Hepatocyte (in vitro differentiated cells): ENCODE measurements around the gene OSBPL5. TPM values are rescaled to one million over a fixed set of nuclear protein-coding genes. Genes with fewer than 3 reads are reported as not detected.

Source experiments
- DNase-seq: peaks from one replicate; pipeline ENCODE4 v3.0.0-alpha.2; 2016; ENCODE audit warnings: low spot score
- H2AFZ ChIP-seq: fragments of 200-600 bp; sonication (generic); 2 replicates; pipeline ENCODE4 v1.6.0; 2016; ENCODE audit warnings: antibody characterized with exemption, mild to moderate bottlenecking
- H3K27ac ChIP-seq: fragments of 200-600 bp; sonication (generic); 2 replicates; pipeline ENCODE4 v1.5.1; 2016; ENCODE audit warnings: mild to moderate bottlenecking
- H3K27me3 ChIP-seq: fragments of 200-600 bp; sonication (generic); 2 replicates; pipeline ENCODE4 v1.6.1; 2016
- H3K36me3 ChIP-seq: fragments of 200-600 bp; sonication (generic); replicated peaks from 2 replicates; pipeline ENCODE4 v1.5.1; 2016; ENCODE audit warnings: low read depth; ENCODE audit not compliant: insufficient read depth
- H3K4me1 ChIP-seq: fragments of 200-600 bp; sonication (generic); 2 replicates; pipeline ENCODE4 v1.5.1; 2016; ENCODE audit warnings: mild to moderate bottlenecking, moderate library complexity; ENCODE audit not compliant: insufficient read depth
- H3K4me2 ChIP-seq: fragments of 200-600 bp; sonication (generic); 2 replicates; pipeline ENCODE4 v1.6.0; 2016
- H3K4me3 ChIP-seq: fragments of 200-600 bp; sonication (generic); 2 replicates; pipeline ENCODE4 v1.5.1; 2016; ENCODE audit warnings: mild to moderate bottlenecking
- H3K79me2 ChIP-seq: fragments of 200-600 bp; sonication (generic); 2 replicates; pipeline ENCODE4 v1.6.0; 2017; ENCODE audit warnings: mild to moderate bottlenecking
- H3K9me2 ChIP-seq: fragments of 200-600 bp; sonication (generic); replicated peaks from 2 replicates; pipeline ENCODE4 v1.6.0; 2017; ENCODE audit warnings: mild to moderate bottlenecking; ENCODE audit not compliant: insufficient read depth
- H3K9me3 ChIP-seq: fragments of 200-600 bp; sonication (generic); 2 replicates; pipeline ENCODE4 v1.5.1; 2016; ENCODE audit warnings: low read depth, mild to moderate bottlenecking
- H4K20me1 ChIP-seq: fragments of 200-600 bp; sonication (generic); 2 replicates; pipeline ENCODE4 v1.6.0; 2016; ENCODE audit warnings: mild to moderate bottlenecking; ENCODE audit not compliant: insufficient read depth, poor library complexity, severe bottlenecking
- CTCF ChIP-seq: fragments of 200-600 bp; sonication (generic); IDR thresholded peaks from 2 replicates; pipeline ENCODE4 v1.5.1; 2016; ENCODE audit warnings: antibody characterized with exemption, mild to moderate bottlenecking; ENCODE audit not compliant: poor library complexity
- EZH2 ChIP-seq: fragments of 200-600 bp; sonication (generic); IDR thresholded peaks from 2 replicates; pipeline ENCODE4 v1.6.1; 2016; ENCODE audit warnings: antibody characterized with exemption, mild to moderate bottlenecking, borderline replicate concordance
- EZH2phosphoT487 ChIP-seq: fragments of 200-600 bp; sonication (generic); IDR thresholded peaks from one replicate; pipeline ENCODE4 v1.6.1; 2018; ENCODE audit warnings: antibody characterized with exemption, mild to moderate bottlenecking, low read depth, moderate library complexity; ENCODE audit not compliant: unreplicated experiment, severe bottlenecking
- WGBS: methylation state at CpG from one replicate; pipeline ENCODE4 v1.1.6; 2016; ENCODE audit warnings: low lambda C conversion rate; ENCODE audit errors: missing lambda C conversion rate; 5-methylcytosine and 5-hydroxymethylcytosine counted together
- polyA plus RNA-seq: library from polyadenylated mRNA; unstranded; fragments of >200 nt; fragmentation: Nextera tagmentation; extraction: Ambion mirVana; gene quantifications from 2 replicates; pipeline ENCODE4 v1.2.1, GENCODE V29; 2016
- total RNA-seq: library from RNA; depleted of rRNA; stranded (reverse); fragments of >200 nt; gene quantifications from 2 replicates; pipeline ENCODE4 v1.2.3, GENCODE V29; 2014

Gene OSBPL5
- total and polyA plus RNA-seq, 2 experiments from 2014 or later = 9.0 to 12.5 TPM

- no peak overlapping the region for H2AFZ ChIP-seq
- H4K20me1 ChIP-seq = peaks cover 78% of the 10 kb centered on the region
- H3K4me2 ChIP-seq = no peak overlapping the region
- TF ChIP-seq EZH2 (no peak), EZH2phosphoT487 (no peak), CTCF (no peak)
- H3K9me2 ChIP-seq = no peaks in the 10 kb centered on the region
- H3K4me3 ChIP-seq = no peak overlapping the region
- no peaks in the 10 kb centered on the region for H3K36me3 ChIP-seq
- no peak overlapping the region for H3K27ac ChIP-seq
- no peaks in the 10 kb centered on the region for H3K27me3 ChIP-seq
- no peak for DNase-seq
- 96% methylated on average over 16 of the region's 16 CpGs for WGBS
- no peaks in the 10 kb centered on the region for H3K9me3 ChIP-seq
- peaks cover 11% of the 10 kb centered on the region for H3K4me1 ChIP-seq
- peaks cover 91% of the 10 kb centered on the region for H3K79me2 ChIP-seq
Measured at GRCh38 chr11:3047637-3048036, 117.5 kb downstream of the OSBPL5 start.

- peaks cover 76% of the 10 kb centered on the region for H4K20me1 ChIP-seq
- no peak overlapping the region for H2AFZ ChIP-seq
- no peak for TF ChIP-seq CTCF
- no peak for TF ChIP-seq EZH2phosphoT487
- no peak for TF ChIP-seq EZH2
- DNase-seq = no peak
- H3K4me3 ChIP-seq = no peak overlapping the region
- H3K27me3 ChIP-seq = no peaks in the 10 kb centered on the region
- no peaks in the 10 kb centered on the region for H3K9me3 ChIP-seq
- no peak overlapping the region for H3K4me2 ChIP-seq
- H3K27ac ChIP-seq = no peak overlapping the region
- 87% methylated on average over 8 of the region's 8 CpGs for WGBS
- H3K4me1 ChIP-seq = peaks cover 6% of the 10 kb centered on the region
- H3K9me2 ChIP-seq = no peaks in the 10 kb centered on the region
- peaks cover 85% of the 10 kb centered on the region for H3K79me2 ChIP-seq
- no peaks in the 10 kb centered on the region for H3K36me3 ChIP-seq
Measured at GRCh38 chr11:3046641-3047040, 118.5 kb downstream of the OSBPL5 start.

- H3K4me3 ChIP-seq = no peak overlapping the region
- WGBS = 94% methylated on average over 12 of the region's 12 CpGs
- no peak for TF ChIP-seq CTCF
- TF ChIP-seq EZH2phosphoT487 = no peak
- TF ChIP-seq EZH2 = no peak
- no peak overlapping the region for H3K27ac ChIP-seq
- no peaks in the 10 kb centered on the region for H3K27me3 ChIP-seq
- H3K4me1 ChIP-seq = peaks cover 1% of the 10 kb centered on the region
- H3K9me3 ChIP-seq = no peaks in the 10 kb centered on the region
- H2AFZ ChIP-seq = no peak overlapping the region
- peaks cover 82% of the 10 kb centered on the region for H3K79me2 ChIP-seq
- H4K20me1 ChIP-seq = peaks cover 74% of the 10 kb centered on the region
- no peaks in the 10 kb centered on the region for H3K9me2 ChIP-seq
- no peak overlapping the region for H3K4me2 ChIP-seq
- H3K36me3 ChIP-seq = no peaks in the 10 kb centered on the region
- no peak for DNase-seq
Measured at GRCh38 chr11:3046190-3046589, 118.9 kb downstream of the OSBPL5 start.

- 98% methylated on average over 11 of the region's 12 CpGs for WGBS
- TF ChIP-seq EZH2 (no peak), CTCF (no peak), EZH2phosphoT487 (no peak)
- peaks cover 69% of the 10 kb centered on the region for H3K79me2 ChIP-seq
- H3K36me3 ChIP-seq = no peaks in the 10 kb centered on the region
- no peak overlapping the region for H2AFZ ChIP-seq
- no peaks in the 10 kb centered on the region for H3K9me3 ChIP-seq
- H3K27ac ChIP-seq = no peak overlapping the region
- H3K4me3 ChIP-seq = no peak overlapping the region
- H3K9me2 ChIP-seq = no peaks in the 10 kb centered on the region
- H3K4me1 ChIP-seq = no peaks in the 10 kb centered on the region
- no peak for DNase-seq
- no peaks in the 10 kb centered on the region for H3K27me3 ChIP-seq
- peaks cover 61% of the 10 kb centered on the region for H4K20me1 ChIP-seq
- no peak overlapping the region for H3K4me2 ChIP-seq
Measured at GRCh38 chr11:3044915-3045314, 120.2 kb downstream of the OSBPL5 start.
